Stimulated activated CD8-positive, alpha-beta memory T cell treated with anti-CD3 and anti-CD28 coated beads, Interleukin-12 subunit alpha, Interleukin-12 subunit beta, amount 100 ng/mL, for 24 hours (primary cell): ENCODE data around the gene PGGHG.
"Not testable (repeated sequence)": the region's sequence is repeated elsewhere in the genome, so short reads cannot be mapped to it uniquely, and the experiment has no call there.

Experiments
- DNase-seq: peaks from one replicate; pipeline ENCODE4 v3.0.0-alpha.2; 2020; ENCODE audit errors: extremely low read depth

PGGHG gene

GRCh38 chr11:285021-285893 is 3.7 kb upstream of the PGGHG start:
- no peak for DNase-seq

GRCh38 chr11:285894-286220 is 3.1 kb upstream of the PGGHG start:
- DNase-seq, result no peak

GRCh38 chr11:286977-287820 is 1.7 kb upstream of the PGGHG start:
- DNase-seq, result not testable (repeated sequence)

- no peak for DNase-seq
These were observed 977 bp upstream of the PGGHG start for GRCh38 chr11:287821-288477.

GRCh38 chr11:289398-289711 is 429 bp downstream of the PGGHG start:
- no peak for DNase-seq

- no peak for DNase-seq
These were observed 1.0 kb downstream of the PGGHG start for GRCh38 chr11:289712-290620.

- DNase-seq, result no peak
These were observed 1.8 kb downstream of the PGGHG start for GRCh38 chr11:290621-291231.

- DNase-seq, result no peak
These were observed 2.6 kb downstream of the PGGHG start for GRCh38 chr11:291281-292210.

- DNase-seq, result no peak
These were observed 3.5 kb downstream of the PGGHG start for GRCh38 chr11:292211-293121.

GRCh38 chr11:293271-293851 is 4.4 kb downstream of the PGGHG start:
- DNase-seq, result no peak

- no peak for DNase-seq
These were observed 5.1 kb downstream of the PGGHG start for GRCh38 chr11:293852-294661.

- no peak for DNase-seq
These were observed 5.9 kb downstream of the PGGHG start for GRCh38 chr11:294780-295179.

GRCh38 chr11:295351-296170 is 6.6 kb downstream of the PGGHG start:
- DNase-seq, result no peak

- DNase-seq, result no peak
These were observed 7.5 kb downstream of the PGGHG start for GRCh38 chr11:296171-297050.

- DNase-seq, result no peak
These were observed 8.2 kb downstream of the PGGHG start for GRCh38 chr11:297051-297585.
